Gastrocnemius medialis (tissue), 4 donors: ENCODE results near the gene HLA-DPB1. TPM values are rescaled to one million over a fixed set of nuclear protein-coding genes. Genes with fewer than 3 reads are reported as not detected.

Experiments
- ATAC-seq, 2 donors: fragments of 150-250 bp; one replicate each; pipeline ENCODE4 v1.9.1; 2016
- DNase-seq, 2 donors: peaks; one replicate each; pipeline ENCODE4 v3.0.0-alpha.2; 2019
- H3K27ac ChIP-seq, 4 donors: fragments of 200-600 bp; sonication (generic); 1 replicate in 1 of 4; 2 replicates in 3 of 4; pipeline ENCODE4 v1.5.1; 2016 to 2018; ENCODE audit warnings: mild to moderate bottlenecking in 2 of 4, moderate library complexity in 1 of 4
- H3K27me3 ChIP-seq, 3 donors: fragments of 200-600 bp; sonication (generic) in 2 of 3; 1 replicate in 1 of 3; 2 replicates in 2 of 3; pipeline versions ENCODE4 v1.5.1 to v1.6.0; 2016 to 2019; ENCODE audit warnings: mild to moderate bottlenecking in 1 of 3, moderate library complexity in 1 of 3
- H3K36me3 ChIP-seq, 2 donors: fragments of 200-600 bp; sonication (generic) in 1 of 2; one replicate each; pipeline ENCODE4 v1.5.1; 2017 to 2018
- H3K4me1 ChIP-seq, 2 donors: fragments of 200-600 bp; sonication (generic) in 1 of 2; one replicate each; pipeline ENCODE4 v1.5.1; 2016 to 2017; ENCODE audit warnings: mild to moderate bottlenecking in 2 of 2
- H3K4me3 ChIP-seq, 4 donors: fragments of 200-600 bp; sonication (generic) in 3 of 4; 1 replicate in 1 of 4; 2 replicates in 3 of 4; pipeline ENCODE4 v1.5.1; 2016 to 2019; ENCODE audit warnings: mild to moderate bottlenecking in 2 of 4
- H3K9me3 ChIP-seq, 3 donors: fragments of 200-600 bp; sonication (generic) in 2 of 3; 1 replicate in 1 of 3; 2 replicates in 2 of 3; pipeline ENCODE4 v1.5.1; 2016 to 2019
- POLR2A ChIP-seq, 2 donors: fragments of 450-650 bp; IDR thresholded peaks; one replicate each; pipeline ENCODE4 v1.6.1; 2017; ENCODE audit warnings: antibody characterized with exemption in 2 of 2, mild to moderate bottlenecking in 2 of 2, moderate library complexity in 2 of 2
- in situ Hi-C, 4 donors: fragments of 200-750 bp; cut with MboI; loops; one replicate each; pipeline versions ENCODE4 v1.15.0 to v1.8.0; 2017; ENCODE audit warnings: low sequenced_read_pairs in 4 of 4
- intact Hi-C: fragments of 100-400 bp; cut with DNase I; formaldehyde crosslinking; loops from one replicate; pipeline ENCODE4 v1.15.1; 2023; ENCODE audit warnings: low total_unique reads
- total RNA-seq, 4 donors: library from RNA; depleted of rRNA; stranded (reverse); fragments of >200 nt; gene quantifications; one replicate each; pipeline versions ENCODE4 v1.1.0 to v1.2.3, GENCODE V29; 2016
- TF ChIP-seq, protein P1 (sequence below), 5 experiments: fragments of 450-650 bp in 3 of 5; fragments of 200-600 bp in 2 of 5; sonication (generic) in 2 of 5; IDR thresholded peaks in 4 of 5; conservative IDR thresholded peaks in 1 of 5; 1 replicate in 4 of 5; 2 replicates in 1 of 5; pipeline ENCODE4 v1.5.1; 2016 to 2019; ENCODE audit warnings: antibody characterized with exemption in 5 of 5, mild to moderate bottlenecking in 3 of 5, moderate library complexity in 3 of 5

Gene HLA-DPB1
- total RNA-seq, 4 donors from 2014 or later: 16.7 to 52.1 (median 23.5) TPM

DNA sequence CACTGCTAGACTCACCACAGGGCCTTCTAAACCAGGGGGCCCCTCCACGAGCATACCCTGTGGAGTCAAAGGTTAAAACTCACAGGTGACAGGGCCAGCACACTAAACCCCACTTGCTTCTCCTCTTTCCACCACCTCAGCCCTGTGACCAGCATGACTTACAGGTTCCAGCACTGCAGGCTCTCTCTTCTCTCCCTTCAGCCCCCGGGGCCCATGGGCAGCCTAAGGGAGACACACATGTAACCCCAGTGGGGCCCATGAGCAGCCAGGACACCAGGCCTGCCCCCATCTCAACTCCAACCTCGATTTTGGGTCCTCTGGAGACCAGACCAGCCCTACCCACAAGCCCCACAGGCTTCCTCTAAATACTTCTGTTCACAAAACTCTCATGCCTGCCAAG lies 28.0 kb downstream of the HLA-DPB1 start:
- in situ Hi-C loops: no loop called here
- no peak for ATAC-seq

DNA sequence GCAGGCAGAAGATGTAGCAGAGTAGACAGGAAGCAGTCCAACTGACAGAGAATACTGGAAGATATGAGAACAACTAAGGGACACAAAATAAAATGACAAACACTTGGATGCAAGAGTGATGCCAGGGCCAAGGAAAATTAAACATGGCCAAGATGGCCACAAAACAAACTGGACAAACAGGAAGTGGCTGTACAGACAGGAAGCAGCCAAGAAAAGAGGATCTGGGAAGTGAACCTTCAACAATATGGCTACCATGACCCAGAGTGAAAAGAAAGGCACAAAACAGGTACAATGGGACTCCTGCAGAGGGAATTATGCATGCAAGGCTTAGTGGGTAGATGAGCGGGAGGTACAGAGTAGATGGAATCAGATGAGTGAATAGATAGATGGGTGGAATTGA lies 29.1 kb downstream of the HLA-DPB1 start:
- H3K27me3 ChIP-seq: no peaks in the 10 kb centered on the region
- no peaks in the 10 kb centered on the region for H3K9me3 ChIP-seq
- in situ Hi-C loops (no loop called here), intact Hi-C loops (no loop called here)
- no peak overlapping the region for H3K27ac ChIP-seq
- TF ChIP-seq, protein P1, sequence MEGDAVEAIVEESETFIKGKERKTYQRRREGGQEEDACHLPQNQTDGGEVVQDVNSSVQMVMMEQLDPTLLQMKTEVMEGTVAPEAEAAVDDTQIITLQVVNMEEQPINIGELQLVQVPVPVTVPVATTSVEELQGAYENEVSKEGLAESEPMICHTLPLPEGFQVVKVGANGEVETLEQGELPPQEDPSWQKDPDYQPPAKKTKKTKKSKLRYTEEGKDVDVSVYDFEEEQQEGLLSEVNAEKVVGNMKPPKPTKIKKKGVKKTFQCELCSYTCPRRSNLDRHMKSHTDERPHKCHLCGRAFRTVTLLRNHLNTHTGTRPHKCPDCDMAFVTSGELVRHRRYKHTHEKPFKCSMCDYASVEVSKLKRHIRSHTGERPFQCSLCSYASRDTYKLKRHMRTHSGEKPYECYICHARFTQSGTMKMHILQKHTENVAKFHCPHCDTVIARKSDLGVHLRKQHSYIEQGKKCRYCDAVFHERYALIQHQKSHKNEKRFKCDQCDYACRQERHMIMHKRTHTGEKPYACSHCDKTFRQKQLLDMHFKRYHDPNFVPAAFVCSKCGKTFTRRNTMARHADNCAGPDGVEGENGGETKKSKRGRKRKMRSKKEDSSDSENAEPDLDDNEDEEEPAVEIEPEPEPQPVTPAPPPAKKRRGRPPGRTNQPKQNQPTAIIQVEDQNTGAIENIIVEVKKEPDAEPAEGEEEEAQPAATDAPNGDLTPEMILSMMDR (IDR thresholded peaks at IDR 0.05 in 4 of 5, conservative IDR thresholded peaks at IDR 0.05 in 1 of 5): no peak
- DNase-seq: no peak
- H3K4me1 ChIP-seq: no peaks in the 10 kb centered on the region
- H3K4me3 ChIP-seq: no peak overlapping the region
- no peaks in the 10 kb centered on the region for H3K36me3 ChIP-seq
- no peak for ATAC-seq

More for the DNA sequence above, 28.0 kb downstream of the HLA-DPB1 start:
- no peak overlapping the region for H3K27ac ChIP-seq
- H3K4me1 ChIP-seq: no peaks in the 10 kb centered on the region
- no peak for DNase-seq
- intact Hi-C loops: no loop called here
- no peaks in the 10 kb centered on the region for H3K27me3 ChIP-seq
- no peaks in the 10 kb centered on the region for H3K36me3 ChIP-seq
- no peak overlapping the region for H3K4me3 ChIP-seq
- H3K9me3 ChIP-seq: no peaks in the 10 kb centered on the region
- TF ChIP-seq, protein P1 (IDR thresholded peaks at IDR 0.05 in 4 of 5, conservative IDR thresholded peaks at IDR 0.05 in 1 of 5): no peak
- no peak for TF ChIP-seq POLR2A (IDR thresholded peaks at IDR 0.05)

DNA sequence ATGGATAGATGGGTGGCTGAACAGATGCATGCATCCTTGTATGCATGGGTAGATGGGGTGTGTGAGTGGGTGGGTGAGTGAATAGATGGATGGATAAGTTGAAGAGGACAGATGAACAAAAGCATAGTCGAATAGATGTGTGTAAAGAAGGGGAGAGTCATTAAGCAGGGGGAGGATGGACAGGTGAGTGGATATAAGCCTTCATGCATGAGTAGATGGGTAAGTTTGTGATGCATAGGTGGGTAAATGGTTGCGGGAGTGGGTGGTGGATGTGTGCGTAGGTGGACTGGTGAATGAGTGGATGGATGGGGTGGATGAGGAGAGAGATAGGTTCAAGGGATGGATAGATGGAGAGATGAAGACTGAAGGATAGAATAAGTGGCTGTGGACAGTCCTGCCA lies 29.6 kb downstream of the HLA-DPB1 start:
- no peak for ATAC-seq
- intact Hi-C loops: no loop called here
- DNase-seq: no peak
- H3K36me3 ChIP-seq: no peaks in the 10 kb centered on the region
- H3K4me3 ChIP-seq: no peak overlapping the region
- TF ChIP-seq POLR2A (IDR thresholded peaks at IDR 0.05): no peak
- TF ChIP-seq, protein P1 (IDR thresholded peaks at IDR 0.05 in 4 of 5, conservative IDR thresholded peaks at IDR 0.05 in 1 of 5): no peak
- in situ Hi-C loops: no loop called here
- H3K9me3 ChIP-seq: no peaks in the 10 kb centered on the region
- H3K27me3 ChIP-seq: no peaks in the 10 kb centered on the region
- no peaks in the 10 kb centered on the region for H3K4me1 ChIP-seq
- no peak overlapping the region for H3K27ac ChIP-seq

DNA sequence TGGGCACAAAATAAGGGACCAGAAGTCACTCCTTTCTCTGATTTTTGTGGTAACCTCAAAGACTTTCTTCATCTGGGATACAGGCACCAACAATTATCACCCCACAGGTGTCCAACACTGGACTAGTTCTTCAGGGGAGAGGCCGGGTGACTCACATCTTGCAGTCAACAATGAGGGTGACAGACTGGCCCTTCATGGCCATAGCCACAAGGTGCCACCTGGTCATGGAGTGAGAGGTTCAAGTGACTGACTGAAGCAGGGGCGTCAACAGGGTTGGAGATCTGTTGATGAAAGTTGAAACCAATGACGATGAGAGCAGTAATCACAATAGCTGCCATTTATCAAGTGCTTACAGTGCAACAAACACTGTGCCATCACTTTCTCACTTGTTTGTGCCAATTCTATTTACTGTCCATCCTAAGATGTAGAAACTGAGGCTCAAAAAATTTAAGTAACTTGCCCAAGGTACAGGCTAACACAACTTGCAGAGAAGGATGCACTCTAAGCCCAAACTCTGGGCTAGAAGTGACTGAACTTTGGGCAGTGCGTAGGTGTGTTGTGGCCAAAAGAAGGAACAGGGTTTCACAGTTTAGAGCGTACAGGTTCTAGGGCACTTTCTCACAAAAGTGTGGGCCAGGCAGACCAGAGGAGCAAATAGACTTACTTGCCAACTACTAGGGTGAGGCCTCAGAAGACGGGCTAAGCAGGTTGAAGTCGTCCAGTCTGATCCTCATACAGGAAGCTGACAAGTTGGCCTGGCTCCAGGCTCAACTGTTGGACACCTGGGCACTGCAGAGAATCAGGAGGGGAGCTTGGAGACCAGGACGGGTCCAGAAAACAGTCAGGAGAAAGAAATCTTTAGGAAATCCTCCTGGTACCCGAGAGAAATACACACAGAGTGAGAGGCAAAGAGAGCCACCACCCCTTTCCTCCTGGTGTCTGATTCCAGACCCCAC lies 30.4 kb downstream of the HLA-DPB1 start:
- Histone ChIP-seq H3K36me3 (no peaks in the 10 kb centered on the region), H3K9me3 (no peaks in the 10 kb centered on the region), H3K4me3 (no peak overlapping the region), H3K27ac (no peak overlapping the region), H3K27me3 (no peaks in the 10 kb centered on the region), H3K4me1 (no peaks in the 10 kb centered on the region)
- no peak for TF ChIP-seq POLR2A (IDR thresholded peaks at IDR 0.05)
- TF ChIP-seq, protein P1 (IDR thresholded peaks at IDR 0.05 in 4 of 5, conservative IDR thresholded peaks at IDR 0.05 in 1 of 5): no peak
- DNase-seq: no peak
- in situ Hi-C loops: no loop called here
- intact Hi-C loops: no loop called here
- ATAC-seq: no peak
